Fibroblast of lung (primary cell): ENCODE results near the gene CFLAR.

Experiments
- EZH2 ChIP-seq: IDR thresholded peaks from 2 replicates; pipeline ENCODE4 v1.5.1; 2012; ENCODE audit warnings: low read length, control low read depth, mild to moderate bottlenecking; ENCODE audit errors: missing control alignments
- TF ChIP-seq, protein P1 (sequence below), 2 donors: IDR thresholded peaks in 1 of 2; conservative IDR thresholded peaks in 1 of 2; 1 replicate in 1 of 2; 2 replicates in 1 of 2; pipeline ENCODE4 v1.5.1; 2011 to 2012; ENCODE audit warnings: low read length in 2 of 2, control low read depth in 1 of 2, inconsistent platforms in 1 of 2, low read depth in 1 of 2, mild to moderate bottlenecking in 1 of 2

DNA sequence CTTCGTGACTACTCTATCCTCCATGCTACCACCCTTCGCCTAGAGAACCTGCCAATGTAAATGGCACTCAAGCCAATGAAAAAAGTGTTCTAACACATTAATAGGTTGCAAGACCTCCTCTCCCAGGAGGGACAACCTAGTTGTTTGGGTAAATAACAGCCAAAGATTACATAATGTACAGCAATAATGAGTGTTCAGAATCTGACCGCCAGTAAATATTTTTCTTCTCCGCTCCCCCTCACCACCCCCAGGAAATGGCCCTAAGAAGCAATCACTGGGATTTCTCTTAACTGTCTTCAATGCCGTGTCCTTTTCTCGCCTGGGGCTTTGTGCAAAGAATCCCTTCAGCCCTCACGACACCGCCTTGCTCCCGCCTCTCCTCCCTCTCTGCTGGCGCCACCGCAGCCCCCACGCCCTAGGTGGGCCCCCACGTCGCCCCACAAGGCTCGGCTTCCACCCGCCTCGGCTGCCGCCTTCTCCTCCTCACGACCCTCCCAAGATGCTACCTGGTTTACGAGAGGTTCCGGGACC, 45.0 kb upstream of the CFLAR start:
- TF ChIP-seq, protein P1, sequence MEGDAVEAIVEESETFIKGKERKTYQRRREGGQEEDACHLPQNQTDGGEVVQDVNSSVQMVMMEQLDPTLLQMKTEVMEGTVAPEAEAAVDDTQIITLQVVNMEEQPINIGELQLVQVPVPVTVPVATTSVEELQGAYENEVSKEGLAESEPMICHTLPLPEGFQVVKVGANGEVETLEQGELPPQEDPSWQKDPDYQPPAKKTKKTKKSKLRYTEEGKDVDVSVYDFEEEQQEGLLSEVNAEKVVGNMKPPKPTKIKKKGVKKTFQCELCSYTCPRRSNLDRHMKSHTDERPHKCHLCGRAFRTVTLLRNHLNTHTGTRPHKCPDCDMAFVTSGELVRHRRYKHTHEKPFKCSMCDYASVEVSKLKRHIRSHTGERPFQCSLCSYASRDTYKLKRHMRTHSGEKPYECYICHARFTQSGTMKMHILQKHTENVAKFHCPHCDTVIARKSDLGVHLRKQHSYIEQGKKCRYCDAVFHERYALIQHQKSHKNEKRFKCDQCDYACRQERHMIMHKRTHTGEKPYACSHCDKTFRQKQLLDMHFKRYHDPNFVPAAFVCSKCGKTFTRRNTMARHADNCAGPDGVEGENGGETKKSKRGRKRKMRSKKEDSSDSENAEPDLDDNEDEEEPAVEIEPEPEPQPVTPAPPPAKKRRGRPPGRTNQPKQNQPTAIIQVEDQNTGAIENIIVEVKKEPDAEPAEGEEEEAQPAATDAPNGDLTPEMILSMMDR (conservative IDR thresholded peaks at IDR 0.05 in 1 of 2, IDR thresholded peaks at IDR 0.05 in 1 of 2; ENCODE audit: low read depth in 1 of 2, low read length in 2 of 2) = no peak
- TF ChIP-seq EZH2 = no peak
